Measurements from ENCODE around the gene PRR23E. TPM values are rescaled to one million over a fixed set of nuclear protein-coding genes. Genes with fewer than 3 reads are reported as not detected.

PRR23E gene
- total and polyA plus RNA-seq, 2 donors from 2014 or later: not detected

- H3K27ac ChIP-seq (ENCODE audit: low read depth in 2 of 2, low read length in 2 of 2): no peak overlapping the region
- no peaks in the 10 kb centered on the region for H3K36me3 ChIP-seq (ENCODE audit: control insufficient read depth in 2 of 3, insufficient read depth in 3 of 3, low read length in 3 of 3)
- no peaks in the 10 kb centered on the region for H3K27me3 ChIP-seq (ENCODE audit: control insufficient read depth, insufficient read depth, low read length)
- FAIRE-seq: no peak
- intact Hi-C loops (cut with DNase I): no loop called here
- H3K4me3 ChIP-seq (ENCODE audit: low read length in 3 of 3): no peak overlapping the region
- H3K9me3 ChIP-seq (ENCODE audit: control insufficient read depth in 2 of 3, insufficient read depth in 1 of 3, low read length in 3 of 3): no peaks in the 10 kb centered on the region
- no peaks in the 10 kb centered on the region for H3K4me1 ChIP-seq (ENCODE audit: control insufficient read depth in 2 of 3, insufficient read depth in 2 of 3, low read depth in 1 of 3, low read length in 3 of 3)
- no peak for TF ChIP-seq CTCF (IDR thresholded peaks at IDR 0.05; ENCODE audit: borderline replicate concordance, extremely low read depth, insufficient read depth)
- peak in 1 of 5 donors; percentile 48 for DNase-seq
- H3K9ac ChIP-seq (ENCODE audit: low read length in 3 of 3): no peak overlapping the region
Measured at GRCh38 chr3:127182431-127182830, 10.5 kb upstream of the PRR23E start.

- H3K9ac ChIP-seq (ENCODE audit: low read length in 3 of 3): no peak overlapping the region
- DNase-seq (peak in 1 of 5 donors; percentile 42), FAIRE-seq (no peak)
- H3K4me3 ChIP-seq (ENCODE audit: low read length in 3 of 3): no peak overlapping the region
- no peaks in the 10 kb centered on the region for H3K36me3 ChIP-seq (ENCODE audit: control insufficient read depth in 2 of 3, insufficient read depth in 3 of 3, low read length in 3 of 3)
- H3K4me1 ChIP-seq (ENCODE audit: control insufficient read depth in 2 of 3, insufficient read depth in 2 of 3, low read depth in 1 of 3, low read length in 3 of 3): no peaks in the 10 kb centered on the region
- TF ChIP-seq CTCF (IDR thresholded peaks at IDR 0.05; ENCODE audit: borderline replicate concordance, extremely low read depth, insufficient read depth): no peak
- no peak overlapping the region for H3K27ac ChIP-seq (ENCODE audit: low read depth in 2 of 2, low read length in 2 of 2)
- intact Hi-C loops (cut with DNase I): no loop called here
- no peaks in the 10 kb centered on the region for H3K27me3 ChIP-seq (ENCODE audit: control insufficient read depth, insufficient read depth, low read length)
- H3K9me3 ChIP-seq (ENCODE audit: control insufficient read depth in 2 of 3, insufficient read depth in 1 of 3, low read length in 3 of 3): no peaks in the 10 kb centered on the region
Measured at GRCh38 chr3:127182848-127183714, 9.8 kb upstream of the PRR23E start.

- no peak overlapping the region for H3K4me3 ChIP-seq (ENCODE audit: low read length in 3 of 3)
- no peaks in the 10 kb centered on the region for H3K27me3 ChIP-seq (ENCODE audit: control insufficient read depth, insufficient read depth, low read length)
- H3K4me1 ChIP-seq (ENCODE audit: control insufficient read depth in 2 of 3, insufficient read depth in 2 of 3, low read depth in 1 of 3, low read length in 3 of 3): no peaks in the 10 kb centered on the region
- no peak overlapping the region for H3K9ac ChIP-seq (ENCODE audit: low read length in 3 of 3)
- DNase-seq (peak in 1 of 5 donors; percentile 51), FAIRE-seq (no peak)
- no peaks in the 10 kb centered on the region for H3K36me3 ChIP-seq (ENCODE audit: control insufficient read depth in 2 of 3, insufficient read depth in 3 of 3, low read length in 3 of 3)
- TF ChIP-seq CTCF (IDR thresholded peaks at IDR 0.05; ENCODE audit: borderline replicate concordance, extremely low read depth, insufficient read depth): no peak
- H3K9me3 ChIP-seq (ENCODE audit: control insufficient read depth in 2 of 3, insufficient read depth in 1 of 3, low read length in 3 of 3): no peaks in the 10 kb centered on the region
- intact Hi-C loops (cut with DNase I): no loop called here
- no peak overlapping the region for H3K27ac ChIP-seq (ENCODE audit: low read depth in 2 of 2, low read length in 2 of 2)
Measured at GRCh38 chr3:127183931-127184869, 8.7 kb upstream of the PRR23E start.
